ENCODE measurements around the gene OBSCN. TPM values are rescaled to one million over a fixed set of nuclear protein-coding genes. Genes with fewer than 3 reads are reported as not detected.

OBSCN gene
- total RNA-seq, 2 experiments from 2014 or later = 29.5 to 45.2 TPM

DNA sequence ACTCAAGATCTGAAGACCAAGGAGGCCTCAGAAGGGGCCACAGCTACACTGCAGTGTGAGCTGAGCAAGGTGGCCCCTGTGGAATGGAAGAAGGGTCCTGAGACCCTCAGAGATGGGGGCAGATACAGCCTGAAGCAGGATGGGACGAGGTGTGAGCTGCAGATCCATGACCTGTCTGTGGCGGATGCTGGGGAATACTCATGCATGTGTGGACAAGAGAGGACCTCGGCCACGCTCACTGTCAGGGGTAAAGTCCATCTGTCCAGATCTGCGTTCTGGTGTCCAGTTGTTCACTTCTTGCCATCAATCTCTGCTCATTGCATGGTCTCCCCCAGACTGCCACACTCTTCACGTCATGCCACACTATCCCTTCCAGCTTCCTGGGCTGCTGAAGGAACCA lies 90.6 kb downstream of the OBSCN start:
- no peaks in the 10 kb centered on the region for H3K9me2 ChIP-seq (ENCODE audit: insufficient read depth, low read length)
- TF ChIP-seq, protein P1, sequence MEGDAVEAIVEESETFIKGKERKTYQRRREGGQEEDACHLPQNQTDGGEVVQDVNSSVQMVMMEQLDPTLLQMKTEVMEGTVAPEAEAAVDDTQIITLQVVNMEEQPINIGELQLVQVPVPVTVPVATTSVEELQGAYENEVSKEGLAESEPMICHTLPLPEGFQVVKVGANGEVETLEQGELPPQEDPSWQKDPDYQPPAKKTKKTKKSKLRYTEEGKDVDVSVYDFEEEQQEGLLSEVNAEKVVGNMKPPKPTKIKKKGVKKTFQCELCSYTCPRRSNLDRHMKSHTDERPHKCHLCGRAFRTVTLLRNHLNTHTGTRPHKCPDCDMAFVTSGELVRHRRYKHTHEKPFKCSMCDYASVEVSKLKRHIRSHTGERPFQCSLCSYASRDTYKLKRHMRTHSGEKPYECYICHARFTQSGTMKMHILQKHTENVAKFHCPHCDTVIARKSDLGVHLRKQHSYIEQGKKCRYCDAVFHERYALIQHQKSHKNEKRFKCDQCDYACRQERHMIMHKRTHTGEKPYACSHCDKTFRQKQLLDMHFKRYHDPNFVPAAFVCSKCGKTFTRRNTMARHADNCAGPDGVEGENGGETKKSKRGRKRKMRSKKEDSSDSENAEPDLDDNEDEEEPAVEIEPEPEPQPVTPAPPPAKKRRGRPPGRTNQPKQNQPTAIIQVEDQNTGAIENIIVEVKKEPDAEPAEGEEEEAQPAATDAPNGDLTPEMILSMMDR (conservative IDR thresholded peaks at IDR 0.05; ENCODE audit: low read length) = no peak
- TF ChIP-seq EZH2phosphoT487 (IDR thresholded peaks at IDR 0.05; ENCODE audit: borderline replicate concordance, low read depth, low read length) = no peak
- H3K4me3 ChIP-seq (ENCODE audit: low read depth, low read length, poor library complexity, severe bottlenecking) = no peak overlapping the region
- H4K20me1 ChIP-seq (ENCODE audit: insufficient read depth, low read length) = no peaks in the 10 kb centered on the region
- H3K36me3 ChIP-seq (ENCODE audit: insufficient read depth, low read length) = peaks cover 6% of the 10 kb centered on the region; the same call in 1 of the 2 replicates
- H3K27ac ChIP-seq (ENCODE audit: low read depth, low read length, poor library complexity, severe bottlenecking) = no peak overlapping the region
- BruUV-seq (replicated peaks) = no TSS peak
- intact Hi-C loops (cut with micrococcal nuclease; ENCODE audit: unreplicated experiment) = no loop called here
- no peak overlapping the region for H3K4me2 ChIP-seq (ENCODE audit: low read length)
- DNase-seq (ENCODE audit: low spot score) = no peak
- H3K4me1 ChIP-seq (ENCODE audit: insufficient read depth, low read length, poor library complexity, severe bottlenecking) = no peaks in the 10 kb centered on the region
- H3K79me2 ChIP-seq (ENCODE audit: insufficient read depth, low read depth, low read length) = no peaks in the 10 kb centered on the region
- ChIA-PET POLR2A (no interaction called here), CTCF (ENCODE audit: unreplicated experiment) (no interaction called here)
- peaks cover 15% of the 10 kb centered on the region for H3K9me3 ChIP-seq (ENCODE audit: low read length)
- H2AFZ ChIP-seq (ENCODE audit: low read length) = no peak overlapping the region

DNA sequence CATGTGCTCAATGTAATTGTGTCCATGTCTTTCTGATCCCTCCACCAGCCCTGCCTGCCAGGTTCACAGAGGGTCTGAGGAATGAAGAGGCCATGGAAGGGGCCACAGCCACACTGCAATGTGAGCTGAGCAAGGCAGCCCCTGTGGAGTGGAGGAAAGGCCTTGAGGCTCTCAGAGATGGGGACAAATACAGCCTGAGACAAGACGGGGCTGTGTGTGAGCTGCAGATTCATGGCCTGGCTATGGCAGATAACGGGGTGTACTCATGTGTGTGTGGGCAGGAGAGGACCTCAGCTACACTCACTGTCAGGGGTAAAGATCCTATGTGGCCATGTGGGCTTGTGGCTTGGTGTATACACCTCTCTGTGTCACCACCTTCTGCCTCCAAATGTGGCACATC lies 91.4 kb downstream of the OBSCN start:
- TF ChIP-seq EZH2phosphoT487 (IDR thresholded peaks at IDR 0.05; ENCODE audit: borderline replicate concordance, low read depth, low read length) = no peak
- TF ChIP-seq, protein P1 (conservative IDR thresholded peaks at IDR 0.05; ENCODE audit: low read length) = no peak
- POLR2A ChIA-PET = no interaction called here
- intact Hi-C loops (cut with micrococcal nuclease; ENCODE audit: unreplicated experiment) = no loop called here

DNA sequence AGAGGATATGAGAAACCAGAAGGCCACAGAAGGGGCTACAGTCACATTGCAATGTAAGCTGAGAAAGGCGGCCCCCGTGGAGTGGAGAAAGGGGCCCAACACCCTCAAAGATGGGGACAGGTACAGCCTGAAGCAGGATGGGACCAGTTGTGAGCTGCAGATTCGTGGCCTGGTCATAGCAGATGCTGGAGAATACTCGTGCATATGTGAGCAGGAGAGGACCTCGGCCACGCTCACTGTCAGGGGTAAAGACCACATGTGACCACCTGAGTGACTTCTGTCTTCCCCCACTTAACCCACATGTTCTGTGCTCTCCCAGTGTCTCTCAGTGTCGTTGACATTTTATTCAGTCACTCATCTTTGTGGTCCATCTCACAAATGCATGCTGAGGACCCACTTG lies 92.1 kb downstream of the OBSCN start:
- no peak for DNase-seq (ENCODE audit: low spot score)
- TF ChIP-seq, protein P1 (conservative IDR thresholded peaks at IDR 0.05; ENCODE audit: low read length) = no peak
- TF ChIP-seq EZH2phosphoT487 (IDR thresholded peaks at IDR 0.05; ENCODE audit: borderline replicate concordance, low read depth, low read length) = no peak
- intact Hi-C loops (cut with micrococcal nuclease; ENCODE audit: unreplicated experiment) = no loop called here
- Histone ChIP-seq H3K79me2 (ENCODE audit: insufficient read depth, low read depth, low read length) (no peaks in the 10 kb centered on the region), H4K20me1 (ENCODE audit: insufficient read depth, low read length) (no peaks in the 10 kb centered on the region), H3K4me2 (ENCODE audit: low read length) (no peak overlapping the region), H3K9me3 (ENCODE audit: low read length) (peaks cover 15% of the 10 kb centered on the region), H3K27ac (ENCODE audit: low read depth, low read length, poor library complexity, severe bottlenecking) (no peak overlapping the region), H3K36me3 (ENCODE audit: insufficient read depth, low read length) (peaks cover 6% of the 10 kb centered on the region; the same call in 1 of the 2 replicates), H3K4me3 (ENCODE audit: low read depth, low read length, poor library complexity, severe bottlenecking) (no peak overlapping the region), H2AFZ (ENCODE audit: low read length) (no peak overlapping the region), H3K4me1 (ENCODE audit: insufficient read depth, low read length, poor library complexity, severe bottlenecking) (no peaks in the 10 kb centered on the region), H3K9me2 (ENCODE audit: insufficient read depth, low read length) (no peaks in the 10 kb centered on the region)
- no TSS peak for BruUV-seq (replicated peaks)
- ChIA-PET CTCF (ENCODE audit: unreplicated experiment) (no interaction called here), POLR2A (no interaction called here)

More for the DNA sequence above, 91.4 kb downstream of the OBSCN start:
- BruUV-seq (replicated peaks) = no TSS peak
- Histone ChIP-seq H3K9me3 (ENCODE audit: low read length) (peaks cover 15% of the 10 kb centered on the region), H3K4me1 (ENCODE audit: insufficient read depth, low read length, poor library complexity, severe bottlenecking) (no peaks in the 10 kb centered on the region), H3K4me2 (ENCODE audit: low read length) (no peak overlapping the region), H2AFZ (ENCODE audit: low read length) (no peak overlapping the region), H3K4me3 (ENCODE audit: low read depth, low read length, poor library complexity, severe bottlenecking) (no peak overlapping the region), H4K20me1 (ENCODE audit: insufficient read depth, low read length) (no peaks in the 10 kb centered on the region), H3K27ac (ENCODE audit: low read depth, low read length, poor library complexity, severe bottlenecking) (no peak overlapping the region), H3K79me2 (ENCODE audit: insufficient read depth, low read depth, low read length) (no peaks in the 10 kb centered on the region), H3K36me3 (ENCODE audit: insufficient read depth, low read length) (peaks cover 6% of the 10 kb centered on the region; the same call in 1 of the 2 replicates), H3K9me2 (ENCODE audit: insufficient read depth, low read length) (no peaks in the 10 kb centered on the region)
- DNase-seq (ENCODE audit: low spot score) = no peak
- CTCF ChIA-PET (ENCODE audit: unreplicated experiment) = no interaction called here

Data from OCI-LY7 (cell line).